Left lung (tissue), 14 donors: ENCODE data around the gene TEX28. TPM values are rescaled to one million over a fixed set of nuclear protein-coding genes. Genes with fewer than 3 reads are reported as not detected.
"Not testable (repeated sequence)": the region's sequence is repeated elsewhere in the genome, so short reads cannot be mapped to it uniquely, and the experiment has no call there.

Experiments
- ATAC-seq: fragments of 200-7000 bp; cut with Tn5 transposase; one replicate; pipeline ENCODE4 v1.9.1; 2020; ENCODE audit warnings: moderate library complexity
- DNase-seq, 4 donors: peaks; one replicate each; pipeline ENCODE4 v3.0.0-alpha.2; 2013 to 2020
- H3K27ac ChIP-seq, 2 donors: fragments of 200-600 bp; sonication (generic) in 1 of 2; one replicate each; pipeline versions ENCODE4 v1.5.0 to v1.8.0; 2020 to 2021
- H3K27me3 ChIP-seq, 2 donors: fragments of 200-600 bp; sonication (generic) in 1 of 2; one replicate each; pipeline versions ENCODE4 v1.5.0 to v1.8.0; 2020 to 2021
- H3K36me3 ChIP-seq, 2 donors: fragments of 200-600 bp; sonication (generic) in 1 of 2; one replicate each; pipeline versions ENCODE4 v1.5.0 to v1.8.0; 2020 to 2021
- H3K4me1 ChIP-seq, 2 donors: fragments of 200-600 bp; one replicate each; pipeline ENCODE4 v1.8.0; 2021
- H3K4me3 ChIP-seq, 2 donors: fragments of 200-600 bp; sonication (generic) in 1 of 2; one replicate each; pipeline versions ENCODE4 v1.5.0 to v1.8.0; 2020 to 2021; ENCODE audit warnings: mild to moderate bottlenecking in 1 of 2
- H3K9me3 ChIP-seq, 2 donors: fragments of 200-600 bp; sonication (generic) in 1 of 2; one replicate each; pipeline versions ENCODE4 v1.5.0 to v1.8.0; 2020 to 2021
- intact Hi-C, 2 donors: fragments of 100-400 bp; cut with DNase I; formaldehyde crosslinking; loops; one replicate each; pipeline versions ENCODE4 v1.11.2 to v1.14.2; 2022
- long read RNA-seq, 12 donors: library from polyadenylated mRNA in 2 of 12; unstranded in 2 of 12; transcript quantifications; one replicate each; pipeline ENCODE4 v2.0.0 and lab custom pipeline, GENCODE V29; 2019 to 2026
- polyA plus RNA-seq, 6 donors: library from polyadenylated mRNA; unstranded; fragments of 120-200 nt; gene quantifications; one replicate each; pipeline ENCODE4 v1.2.1, GENCODE V29; 2013; ENCODE audit not compliant: insufficient read length in 6 of 6
- total RNA-seq, 2 donors: library from RNA; stranded (reverse); fragmentation: NEBNext Ultra II Directional; extraction: Animal tissue kit (Norgen Biotek cat#: 25700); gene quantifications; one replicate each; pipeline ENCODE4 v1.2.1, GENCODE V29; 2021
- TF ChIP-seq, protein P1 (sequence below), 2 donors: fragments of 200-600 bp; sonication (generic) in 1 of 2; IDR thresholded peaks; one replicate each; pipeline versions ENCODE4 v1.5.0 to v1.8.0; 2021; ENCODE audit warnings: antibody characterized with exemption in 2 of 2
- donor health status: DM: no; HTN: yes; CAD: no.
- donor health status: DM: no; HTN: no; CAD: no.

Gene TEX28, protein sequence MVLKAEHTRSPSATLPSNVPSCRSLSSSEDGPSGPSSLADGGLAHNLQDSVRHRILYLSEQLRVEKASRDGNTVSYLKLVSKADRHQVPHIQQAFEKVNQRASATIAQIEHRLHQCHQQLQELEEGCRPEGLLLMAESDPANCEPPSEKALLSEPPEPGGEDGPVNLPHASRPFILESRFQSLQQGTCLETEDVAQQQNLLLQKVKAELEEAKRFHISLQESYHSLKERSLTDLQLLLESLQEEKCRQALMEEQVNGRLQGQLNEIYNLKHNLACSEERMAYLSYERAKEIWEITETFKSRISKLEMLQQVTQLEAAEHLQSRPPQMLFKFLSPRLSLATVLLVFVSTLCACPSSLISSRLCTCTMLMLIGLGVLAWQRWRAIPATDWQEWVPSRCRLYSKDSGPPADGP
- total RNA-seq, result not detected
- not detected for polyA plus RNA-seq
- long read RNA-seq, donor 1, result 0 reads
- long read RNA-seq, donor 2, result 0 reads
- long read RNA-seq, donor 3, result 0 reads
- long read RNA-seq, donor 4, result 0 reads
- long read RNA-seq, donor 5, result 0 reads
- long read RNA-seq, donor 6, result 0 reads
- long read RNA-seq, donor 7, result 0 reads
- long read RNA-seq, donor 8, result 0 reads
- long read RNA-seq, donor 9, result 0 reads
- long read RNA-seq, donor 10, result 0 reads
- long read RNA-seq, donor 11, result 0 reads
- long read RNA-seq, donor 12, result 0 reads

DNA sequence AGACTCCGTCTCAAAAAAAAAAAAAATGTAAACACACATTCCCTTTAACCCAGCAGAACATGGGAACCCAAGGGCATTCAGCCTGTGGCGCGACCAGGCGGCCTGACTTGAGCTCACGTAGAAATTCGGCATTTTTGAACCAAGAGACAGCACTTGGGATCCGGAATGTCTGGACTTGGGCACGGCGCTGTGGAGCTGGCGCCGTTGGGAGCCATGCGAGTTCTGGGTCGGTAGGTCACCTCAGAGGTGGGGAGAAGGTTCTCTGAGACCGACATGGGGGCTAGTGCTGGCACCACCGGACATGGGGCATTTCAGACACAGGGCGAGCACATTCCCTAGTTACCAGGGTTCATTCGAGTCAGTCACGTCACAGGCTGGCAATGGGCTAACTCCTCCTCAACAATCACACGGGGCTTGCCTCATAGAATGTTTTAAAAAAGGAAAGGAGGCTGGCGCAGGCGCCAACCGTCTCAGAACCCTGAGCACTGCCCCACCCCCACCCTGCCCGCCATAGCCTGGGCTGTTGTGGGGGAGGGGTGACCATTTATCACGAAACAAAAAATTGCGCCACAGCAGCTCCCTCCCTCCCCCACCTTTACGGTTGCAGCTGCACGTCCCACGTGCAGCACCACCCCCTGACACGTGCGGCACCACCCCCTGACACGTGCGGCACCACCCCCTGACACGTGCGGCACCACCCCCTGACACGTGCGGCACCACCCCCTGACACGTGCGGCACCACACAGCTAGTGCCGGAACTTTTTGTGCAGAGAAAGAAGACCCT is at the start of gene TEX28:
TEX28 (minus strand) TSS at position 334 of the 784 bp plus-strand sequence. CDS start 3,007 bp downstream, outside the sequence.
- DNase-seq (no peak), ATAC-seq (no peak)
- Histone ChIP-seq H3K36me3 (no peaks in the 10 kb centered on the region), H3K27ac (no peak within 1 kb of the TSS), H3K4me3 (no peak within 1 kb of the TSS), H3K9me3 (no peaks in the 10 kb centered on the region), H3K4me1 (no peaks in the 10 kb centered on the region), H3K27me3 (no peaks in the 10 kb centered on the region)
- intact Hi-C loops, result no loop called here
- TF ChIP-seq, protein P1, sequence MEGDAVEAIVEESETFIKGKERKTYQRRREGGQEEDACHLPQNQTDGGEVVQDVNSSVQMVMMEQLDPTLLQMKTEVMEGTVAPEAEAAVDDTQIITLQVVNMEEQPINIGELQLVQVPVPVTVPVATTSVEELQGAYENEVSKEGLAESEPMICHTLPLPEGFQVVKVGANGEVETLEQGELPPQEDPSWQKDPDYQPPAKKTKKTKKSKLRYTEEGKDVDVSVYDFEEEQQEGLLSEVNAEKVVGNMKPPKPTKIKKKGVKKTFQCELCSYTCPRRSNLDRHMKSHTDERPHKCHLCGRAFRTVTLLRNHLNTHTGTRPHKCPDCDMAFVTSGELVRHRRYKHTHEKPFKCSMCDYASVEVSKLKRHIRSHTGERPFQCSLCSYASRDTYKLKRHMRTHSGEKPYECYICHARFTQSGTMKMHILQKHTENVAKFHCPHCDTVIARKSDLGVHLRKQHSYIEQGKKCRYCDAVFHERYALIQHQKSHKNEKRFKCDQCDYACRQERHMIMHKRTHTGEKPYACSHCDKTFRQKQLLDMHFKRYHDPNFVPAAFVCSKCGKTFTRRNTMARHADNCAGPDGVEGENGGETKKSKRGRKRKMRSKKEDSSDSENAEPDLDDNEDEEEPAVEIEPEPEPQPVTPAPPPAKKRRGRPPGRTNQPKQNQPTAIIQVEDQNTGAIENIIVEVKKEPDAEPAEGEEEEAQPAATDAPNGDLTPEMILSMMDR (IDR thresholded peaks at IDR 0.05), result no peak

DNA sequence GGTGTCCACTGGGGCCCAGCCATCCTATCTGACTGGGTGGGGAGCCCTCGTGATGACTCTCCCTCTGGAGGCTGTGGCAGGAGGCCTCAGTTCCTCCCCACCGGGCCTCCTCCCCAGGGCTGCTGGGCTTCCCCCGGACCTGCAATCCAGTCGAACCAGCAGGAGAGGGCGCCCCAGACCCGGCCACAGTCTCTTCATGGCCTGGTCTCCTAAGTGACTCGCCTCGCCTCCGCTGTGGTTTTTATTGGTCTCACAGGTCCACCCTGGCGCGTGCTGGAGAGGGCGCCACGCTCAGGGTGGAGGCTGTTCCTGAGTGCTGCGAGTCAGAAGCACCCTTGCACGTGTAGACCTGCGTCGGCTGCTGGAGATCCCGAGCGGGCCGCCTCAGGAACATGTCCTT is 48.7 kb upstream of the TEX28 start:
- H3K27me3 ChIP-seq, DNase-seq, H3K4me3 ChIP-seq, H3K9me3 ChIP-seq, H3K36me3 ChIP-seq, intact Hi-C loops, H3K4me1 ChIP-seq, H3K27ac ChIP-seq: not testable (repeated sequence)
- ATAC-seq, result peak; percentile 57

DNA sequence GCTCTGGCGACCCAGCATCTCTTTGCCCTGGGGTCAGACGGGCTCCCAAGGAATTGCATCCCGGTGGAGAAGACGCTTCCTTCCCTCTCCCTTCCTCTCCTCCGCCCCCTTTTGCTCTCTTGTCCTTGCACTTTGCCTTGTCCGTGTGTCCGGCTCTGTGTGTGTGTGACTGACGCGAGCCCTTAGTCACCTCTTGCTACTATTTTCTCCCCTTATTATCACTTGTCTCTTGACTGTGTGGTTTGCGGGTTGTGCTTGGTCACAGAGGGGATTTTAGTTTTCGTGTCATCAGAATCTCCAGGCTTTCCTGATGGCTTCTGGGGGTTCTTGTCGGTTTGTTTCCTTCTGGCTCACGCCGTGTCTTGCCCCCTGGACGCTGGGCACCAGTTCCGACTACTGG is 48.1 kb upstream of the TEX28 start:
- DNase-seq, H3K27ac ChIP-seq, intact Hi-C loops, H3K36me3 ChIP-seq, H3K9me3 ChIP-seq, H3K27me3 ChIP-seq, H3K4me1 ChIP-seq, H3K4me3 ChIP-seq: not testable (repeated sequence)
- peak; percentile 2 for ATAC-seq

DNA sequence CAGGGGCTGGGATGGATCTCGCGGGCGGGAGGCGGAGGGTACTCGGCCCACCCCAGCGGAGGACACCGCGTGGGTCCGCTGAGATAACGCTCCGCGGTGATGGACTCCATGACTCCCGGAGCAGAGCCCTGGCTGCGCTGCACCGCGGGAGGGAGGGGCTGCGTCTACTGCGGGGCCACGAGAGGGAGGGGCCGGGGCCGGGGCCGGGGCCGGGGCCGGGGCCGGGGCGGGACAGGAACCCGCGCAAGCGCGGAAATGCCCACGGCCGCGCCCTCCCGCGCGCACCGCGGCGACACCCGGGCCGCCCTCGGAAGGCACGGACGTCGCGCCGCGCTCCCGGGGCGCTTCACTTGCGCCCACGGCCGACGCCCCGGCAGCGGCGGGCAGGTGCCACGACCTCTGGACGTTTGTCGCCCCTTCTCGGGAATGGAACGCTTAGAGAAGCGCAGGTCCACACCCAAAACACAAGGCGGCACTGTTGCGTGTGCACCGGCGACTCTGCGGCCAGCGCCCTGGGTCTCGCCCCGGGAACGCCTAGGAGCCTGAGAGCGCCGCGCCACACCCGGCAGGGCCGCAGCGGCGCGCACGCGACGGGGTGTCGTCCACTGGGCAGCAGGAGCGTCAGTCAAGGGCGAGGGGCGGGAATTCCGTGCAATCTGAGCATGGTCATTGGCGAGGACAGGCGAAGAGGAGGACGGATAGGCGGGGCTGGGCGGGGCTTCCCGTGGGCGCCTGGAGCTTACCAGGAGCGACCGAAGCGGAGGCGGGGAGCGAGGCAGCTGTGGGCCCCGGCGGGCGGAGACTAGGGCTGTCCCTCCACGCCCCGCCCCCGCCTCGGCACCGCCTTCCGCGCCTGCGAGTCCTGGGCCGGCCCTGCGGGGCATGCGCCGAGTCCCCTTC is 46.7 kb upstream of the TEX28 start:
- H3K36me3 ChIP-seq, H3K9me3 ChIP-seq, H3K4me1 ChIP-seq, H3K4me3 ChIP-seq, H3K27ac ChIP-seq, intact Hi-C loops, DNase-seq, H3K27me3 ChIP-seq: not testable (repeated sequence)
- peak; percentile 87 for ATAC-seq

DNA sequence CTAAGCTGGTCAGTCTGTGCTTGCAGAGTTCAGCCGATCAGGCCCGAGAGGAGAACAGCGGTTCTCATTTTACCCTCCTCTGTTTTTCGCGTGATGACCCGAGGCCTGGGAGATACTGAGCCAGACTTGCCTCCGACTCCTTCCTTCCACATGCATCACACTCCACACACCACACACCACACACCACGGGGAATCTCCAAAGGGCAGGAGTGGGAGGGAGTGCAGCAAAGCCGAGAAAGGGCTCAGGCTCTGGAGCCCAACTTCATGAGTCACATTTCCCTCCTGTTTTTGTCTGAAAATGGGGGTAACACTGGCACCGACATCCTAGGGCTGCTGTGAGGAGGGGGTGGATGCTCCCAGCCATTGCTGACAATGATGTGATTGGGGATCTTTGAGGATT is 39.6 kb upstream of the TEX28 start:
- no peak overlapping the region for H3K4me3 ChIP-seq
- DNase-seq, result no peak
- no peaks in the 10 kb centered on the region for H3K9me3 ChIP-seq
- no peaks in the 10 kb centered on the region for H3K27me3 ChIP-seq
- no peak overlapping the region for H3K27ac ChIP-seq
- H3K36me3 ChIP-seq, result no peaks in the 10 kb centered on the region
- TF ChIP-seq, protein P1 (IDR thresholded peaks at IDR 0.05), result no peak
- H3K4me1 ChIP-seq, result no peaks in the 10 kb centered on the region
- ATAC-seq, result no peak
- intact Hi-C loops, result no loop called here

DNA sequence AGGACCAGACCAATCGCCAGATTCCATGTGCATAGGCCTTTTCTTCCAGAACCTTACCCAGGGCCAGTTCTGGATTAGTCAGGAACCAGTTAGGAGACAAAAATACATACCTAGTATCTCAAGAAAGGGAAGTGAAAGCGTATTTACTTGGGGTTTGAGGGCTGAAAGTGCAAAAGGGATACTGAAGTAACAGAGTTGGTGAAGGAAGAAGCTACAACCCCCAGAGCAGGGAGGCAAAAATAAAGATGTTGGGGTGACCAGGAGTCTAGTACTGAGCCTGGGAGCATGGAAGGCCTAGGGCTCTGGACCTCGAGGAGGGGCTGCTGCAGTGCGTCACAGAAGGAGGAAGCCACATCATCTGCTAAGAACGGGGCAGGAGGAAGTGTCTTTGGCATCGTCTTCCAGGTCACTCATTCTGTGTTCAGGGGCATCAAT is 38.9 kb upstream of the TEX28 start:
- Histone ChIP-seq H3K36me3 (no peaks in the 10 kb centered on the region), H3K27me3 (no peaks in the 10 kb centered on the region), H3K9me3 (no peaks in the 10 kb centered on the region), H3K4me3 (no peak overlapping the region), H3K4me1 (no peaks in the 10 kb centered on the region), H3K27ac (no peak overlapping the region)
- no peak for DNase-seq
- no peak for ATAC-seq
- TF ChIP-seq, protein P1 (IDR thresholded peaks at IDR 0.05), result no peak
- intact Hi-C loops, result no loop called here
